Stomach (tissue), 4 donors: Measurements from ENCODE around the gene CSMD2.

ENCODE experiments used
- EP300 ChIP-seq: sonication (generic); formaldehyde crosslinking; IDR thresholded peaks from one replicate; pipeline ENCODE4 v1.6.1; 2017; ENCODE audit warnings: antibody characterized with exemption
- TF ChIP-seq, protein P1 (sequence below), 7 experiments: fragments of 450-650 bp in 4 of 7; fragments of 200-600 bp in 3 of 7; sonication (generic) in 3 of 7; IDR thresholded peaks; one replicate each; pipeline ENCODE4 v1.5.1; 2016 to 2019; ENCODE audit warnings: antibody characterized with exemption in 7 of 7, control low read depth in 2 of 7, mild to moderate bottlenecking in 1 of 7

DNA sequence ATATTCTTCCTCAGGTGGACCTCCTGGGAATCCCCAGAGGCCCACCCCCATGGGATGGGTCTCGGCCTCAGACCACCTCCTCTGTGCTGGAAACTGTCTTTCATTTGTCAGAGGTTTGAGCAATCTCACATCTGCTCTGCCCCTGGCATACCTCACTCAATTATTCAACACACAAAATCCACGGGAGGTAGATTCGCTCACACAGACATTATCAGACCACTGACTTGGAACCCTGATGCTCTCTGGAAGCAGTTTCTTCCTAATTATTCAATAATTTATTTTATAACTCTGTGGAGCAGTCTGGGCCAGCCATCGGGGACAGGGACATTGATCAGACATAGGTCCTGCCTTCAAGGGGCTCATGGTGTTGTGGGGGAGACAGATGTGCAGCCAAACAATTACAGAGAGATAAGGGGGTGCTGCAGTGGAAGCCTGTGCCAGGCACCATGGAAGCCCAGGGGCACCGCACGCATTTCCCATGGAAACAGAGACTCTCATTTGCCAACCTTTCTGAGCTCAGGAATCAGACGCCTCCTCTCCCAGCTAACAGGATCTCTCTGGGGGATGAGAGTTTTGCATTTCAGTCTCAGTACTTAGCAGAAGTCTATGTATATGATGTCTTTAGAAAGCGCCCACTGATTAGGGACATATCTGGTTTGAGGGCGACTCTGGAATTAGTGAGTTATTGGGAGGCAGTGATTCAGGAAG is 204.7 kb downstream of the CSMD2 start:
- TF ChIP-seq, protein P1, sequence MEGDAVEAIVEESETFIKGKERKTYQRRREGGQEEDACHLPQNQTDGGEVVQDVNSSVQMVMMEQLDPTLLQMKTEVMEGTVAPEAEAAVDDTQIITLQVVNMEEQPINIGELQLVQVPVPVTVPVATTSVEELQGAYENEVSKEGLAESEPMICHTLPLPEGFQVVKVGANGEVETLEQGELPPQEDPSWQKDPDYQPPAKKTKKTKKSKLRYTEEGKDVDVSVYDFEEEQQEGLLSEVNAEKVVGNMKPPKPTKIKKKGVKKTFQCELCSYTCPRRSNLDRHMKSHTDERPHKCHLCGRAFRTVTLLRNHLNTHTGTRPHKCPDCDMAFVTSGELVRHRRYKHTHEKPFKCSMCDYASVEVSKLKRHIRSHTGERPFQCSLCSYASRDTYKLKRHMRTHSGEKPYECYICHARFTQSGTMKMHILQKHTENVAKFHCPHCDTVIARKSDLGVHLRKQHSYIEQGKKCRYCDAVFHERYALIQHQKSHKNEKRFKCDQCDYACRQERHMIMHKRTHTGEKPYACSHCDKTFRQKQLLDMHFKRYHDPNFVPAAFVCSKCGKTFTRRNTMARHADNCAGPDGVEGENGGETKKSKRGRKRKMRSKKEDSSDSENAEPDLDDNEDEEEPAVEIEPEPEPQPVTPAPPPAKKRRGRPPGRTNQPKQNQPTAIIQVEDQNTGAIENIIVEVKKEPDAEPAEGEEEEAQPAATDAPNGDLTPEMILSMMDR (IDR thresholded peaks at IDR 0.05): no peak
- no peak for TF ChIP-seq EP300
